ENCODE measurements around the gene PNPLA8.
A peak's percentile ranks its signal among the peaks of the same experiment; 100 is the strongest.
"Not testable (repeated sequence)": the region's sequence is repeated elsewhere in the genome, so short reads cannot be mapped to it uniquely, and the experiment has no call there.

PNPLA8 gene

GRCh38 chr7:108526768-108527017, 758 bp upstream of the PNPLA8 start:
- no peak for DNase-seq

- peak; percentile 72 for DNase-seq
Measured at GRCh38 chr7:108525327-108525984, 479 bp downstream of the PNPLA8 start.

- DNase-seq: no peak
Measured at GRCh38 chr7:108522780-108523179, 3.2 kb downstream of the PNPLA8 start.

GRCh38 chr7:108517951-108518350, 8.0 kb downstream of the PNPLA8 start:
- no peak for DNase-seq

GRCh38 chr7:108515630-108516029, 10.3 kb downstream of the PNPLA8 start:
- no peak for DNase-seq

GRCh38 chr7:108515013-108515412, 10.9 kb downstream of the PNPLA8 start:
- DNase-seq: no peak

- no peak for DNase-seq
Measured at GRCh38 chr7:108511939-108512338, 14.0 kb downstream of the PNPLA8 start.

- not testable (repeated sequence) for DNase-seq
Measured at GRCh38 chr7:108504576-108504975, 21.4 kb downstream of the PNPLA8 start.

- no peak for DNase-seq
Measured at GRCh38 chr7:108503112-108504026, 22.6 kb downstream of the PNPLA8 start.

- no peak for DNase-seq
Measured at GRCh38 chr7:108499566-108499965, 26.4 kb downstream of the PNPLA8 start.

- DNase-seq: no peak
Measured at GRCh38 chr7:108498481-108498880, 27.5 kb downstream of the PNPLA8 start.

- DNase-seq: peak; percentile 36
Measured at GRCh38 chr7:108497082-108497725, 28.7 kb downstream of the PNPLA8 start.

GRCh38 chr7:108492742-108493141, 33.2 kb downstream of the PNPLA8 start:
- DNase-seq: no peak

- no peak for DNase-seq
Measured at GRCh38 chr7:108488768-108489538, 37.0 kb downstream of the PNPLA8 start.

- no peak for DNase-seq
Measured at GRCh38 chr7:108487646-108488045, 38.3 kb downstream of the PNPLA8 start.

GRCh38 chr7:108486291-108486966, 39.5 kb downstream of the PNPLA8 start:
- no peak for DNase-seq

- DNase-seq: no peak
Measured at GRCh38 chr7:108484137-108484536, 41.8 kb downstream of the PNPLA8 start.

GRCh38 chr7:108480311-108480710, 45.6 kb downstream of the PNPLA8 start:
- no peak for DNase-seq

GRCh38 chr7:108479751-108480150, 46.2 kb downstream of the PNPLA8 start:
- no peak for DNase-seq

- DNase-seq: no peak
Measured at GRCh38 chr7:108479118-108479517, 46.8 kb downstream of the PNPLA8 start.

- DNase-seq: no peak
Measured at GRCh38 chr7:108468246-108468645, 57.7 kb downstream of the PNPLA8 start.

GRCh38 chr7:108467391-108467790, 58.5 kb downstream of the PNPLA8 start:
- DNase-seq: no peak

- not testable (repeated sequence) for DNase-seq
Measured at GRCh38 chr7:108466322-108466721, 59.6 kb downstream of the PNPLA8 start.

Data from CD4-positive, alpha-beta T cell treated with Interleukin-6 for 4 hours (primary cell).